Neural progenitor cell (in vitro differentiated cells): ENCODE data around the gene GLP2R. TPM values are rescaled to one million over a fixed set of nuclear protein-coding genes. Genes with fewer than 3 reads are reported as not detected.

ENCODE experiments used
- DNase-seq: peaks from one replicate; pipeline ENCODE4 v3.0.0-alpha.2; 2016; ENCODE audit warnings: low spot score
- H2AFZ ChIP-seq: fragments of 200-600 bp; sonication (generic); replicated peaks from 2 replicates; pipeline ENCODE4 v1.6.1; 2016; ENCODE audit warnings: antibody characterized with exemption
- H3F3A ChIP-seq: fragments of 200-600 bp; sonication (generic); 2 replicates; pipeline ENCODE4 v1.6.1; 2016; ENCODE audit warnings: antibody characterized with exemption, low read depth
- H3K27ac ChIP-seq: fragments of 200-600 bp; sonication (generic); 2 replicates; pipeline ENCODE4 v1.5.1; 2016; ENCODE audit warnings: mild to moderate bottlenecking
- H3K27me3 ChIP-seq: fragments of 200-600 bp; sonication (generic); 2 replicates; pipeline ENCODE4 v1.6.1; 2016; ENCODE audit warnings: mild to moderate bottlenecking, moderate library complexity
- H3K36me3 ChIP-seq: fragments of 200-600 bp; sonication (generic); 2 replicates; pipeline ENCODE4 v1.5.1; 2016
- H3K4me1 ChIP-seq: fragments of 200-600 bp; sonication (generic); 2 replicates; pipeline ENCODE4 v1.6.1; 2016; ENCODE audit warnings: mixed run types
- H3K4me2 ChIP-seq: fragments of 200-600 bp; sonication (generic); 2 replicates; pipeline ENCODE4 v1.6.1; 2016
- H3K4me3 ChIP-seq: fragments of 200-600 bp; sonication (generic); 2 replicates; pipeline ENCODE4 v1.5.1; 2016
- H3K79me2 ChIP-seq: fragments of 200-600 bp; sonication (generic); 2 replicates; pipeline ENCODE4 v1.6.1; 2016; ENCODE audit warnings: low read depth
- H3K9ac ChIP-seq: fragments of 200-600 bp; sonication (generic); 2 replicates; pipeline ENCODE4 v1.6.1; 2016
- H3K9me3 ChIP-seq: fragments of 200-600 bp; sonication (generic); 2 replicates; pipeline ENCODE4 v1.5.1; 2016; ENCODE audit warnings: low read depth
- H4K20me1 ChIP-seq: fragments of 200-600 bp; sonication (generic); 2 replicates; pipeline ENCODE4 v1.6.1; 2016; ENCODE audit warnings: low read depth
- H3K27ac Mint-ChIP-seq: 3 replicates; pipeline ENCODE4 v1.8.0; 2021; ENCODE audit warnings: mixed read lengths
- H3K27me3 Mint-ChIP-seq: 2 replicates; pipeline ENCODE4 v1.8.0; 2022; ENCODE audit warnings: low read depth, mild to moderate bottlenecking, inconsistent platforms, moderate library complexity, mixed read lengths; ENCODE audit not compliant: insufficient read depth
- H3K36me3 Mint-ChIP-seq: 3 replicates; pipeline ENCODE4 v1.8.0; 2021; ENCODE audit warnings: mixed read lengths
- H3K4me1 Mint-ChIP-seq: 3 replicates; pipeline ENCODE4 v1.8.0; 2021; ENCODE audit warnings: mixed read lengths
- H3K4me3 Mint-ChIP-seq: 3 replicates; pipeline ENCODE4 v1.8.0; 2021; ENCODE audit warnings: mild to moderate bottlenecking, moderate library complexity, mixed read lengths
- H3K9me3 Mint-ChIP-seq: 3 replicates; pipeline ENCODE4 v1.8.0; 2020; ENCODE audit warnings: mixed read lengths
- EZH2 ChIP-seq: fragments of 200-600 bp; sonication (generic); IDR thresholded peaks from 2 replicates; pipeline ENCODE4 v1.6.1; 2017; ENCODE audit warnings: antibody characterized with exemption, mild to moderate bottlenecking, moderate library complexity
- EZH2phosphoT487 ChIP-seq: fragments of 200-600 bp; sonication (generic); IDR thresholded peaks from 2 replicates; pipeline ENCODE4 v1.6.1; 2017; ENCODE audit warnings: antibody characterized with exemption
- total RNA-seq: library from RNA; depleted of rRNA; stranded (reverse); fragments of >200 nt; gene quantifications from 2 replicates; pipeline ENCODE4 v1.2.3, GENCODE V29; 2015; ENCODE audit warnings: low replicate concordance
- TF ChIP-seq, protein P1 (sequence below): fragments of 200-600 bp; sonication (generic); IDR thresholded peaks from 2 replicates; pipeline ENCODE4 v1.5.1; 2017; ENCODE audit warnings: antibody characterized with exemption, mild to moderate bottlenecking

The GLP2R gene
- total RNA-seq, 1 donor from 2014 or later, result not detected

- H3K4me1 ChIP-seq, result no peaks in the 10 kb centered on the region
- H3K4me2 ChIP-seq, result no peak overlapping the region
- H3K9ac ChIP-seq, result no peak overlapping the region
- TF ChIP-seq EZH2phosphoT487 (no peak), EZH2 (no peak)
- TF ChIP-seq, protein P1, sequence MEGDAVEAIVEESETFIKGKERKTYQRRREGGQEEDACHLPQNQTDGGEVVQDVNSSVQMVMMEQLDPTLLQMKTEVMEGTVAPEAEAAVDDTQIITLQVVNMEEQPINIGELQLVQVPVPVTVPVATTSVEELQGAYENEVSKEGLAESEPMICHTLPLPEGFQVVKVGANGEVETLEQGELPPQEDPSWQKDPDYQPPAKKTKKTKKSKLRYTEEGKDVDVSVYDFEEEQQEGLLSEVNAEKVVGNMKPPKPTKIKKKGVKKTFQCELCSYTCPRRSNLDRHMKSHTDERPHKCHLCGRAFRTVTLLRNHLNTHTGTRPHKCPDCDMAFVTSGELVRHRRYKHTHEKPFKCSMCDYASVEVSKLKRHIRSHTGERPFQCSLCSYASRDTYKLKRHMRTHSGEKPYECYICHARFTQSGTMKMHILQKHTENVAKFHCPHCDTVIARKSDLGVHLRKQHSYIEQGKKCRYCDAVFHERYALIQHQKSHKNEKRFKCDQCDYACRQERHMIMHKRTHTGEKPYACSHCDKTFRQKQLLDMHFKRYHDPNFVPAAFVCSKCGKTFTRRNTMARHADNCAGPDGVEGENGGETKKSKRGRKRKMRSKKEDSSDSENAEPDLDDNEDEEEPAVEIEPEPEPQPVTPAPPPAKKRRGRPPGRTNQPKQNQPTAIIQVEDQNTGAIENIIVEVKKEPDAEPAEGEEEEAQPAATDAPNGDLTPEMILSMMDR, result no peak
- no peak overlapping the region for H3K4me3 ChIP-seq
- H3K27ac Mint-ChIP-seq, result no peak overlapping the region
- no peaks in the 10 kb centered on the region for H3F3A ChIP-seq
- no peaks in the 10 kb centered on the region for H3K36me3 Mint-ChIP-seq
- H3K79me2 ChIP-seq, result no peaks in the 10 kb centered on the region
- peaks cover 8% of the 10 kb centered on the region for H3K9me3 Mint-ChIP-seq
- no peaks in the 10 kb centered on the region for H4K20me1 ChIP-seq
- H3K36me3 ChIP-seq, result no peaks in the 10 kb centered on the region
- H3K27me3 Mint-ChIP-seq, result peaks cover 4% of the 10 kb centered on the region
- H2AFZ ChIP-seq, result no peak overlapping the region
- H3K4me3 Mint-ChIP-seq, result no peak overlapping the region
- H3K9me3 ChIP-seq, result no peaks in the 10 kb centered on the region
- no peak overlapping the region for H3K27ac ChIP-seq
- DNase-seq, result no peak
- no peaks in the 10 kb centered on the region for H3K27me3 ChIP-seq
- no peaks in the 10 kb centered on the region for H3K4me1 Mint-ChIP-seq
Measured at GRCh38 chr17:9850151-9850550, 24.4 kb downstream of the GLP2R start.

- no peak overlapping the region for H3K4me3 ChIP-seq
- H3K4me3 Mint-ChIP-seq, result no peak overlapping the region
- no peak overlapping the region for H3K9ac ChIP-seq
- H3K9me3 Mint-ChIP-seq, result peaks cover 10% of the 10 kb centered on the region
- no peaks in the 10 kb centered on the region for H3F3A ChIP-seq
- H3K4me1 ChIP-seq, result no peaks in the 10 kb centered on the region
- no peak for DNase-seq
- no peak overlapping the region for H3K27ac Mint-ChIP-seq
- no peaks in the 10 kb centered on the region for H3K27me3 ChIP-seq
- no peaks in the 10 kb centered on the region for H3K36me3 Mint-ChIP-seq
- peaks cover 4% of the 10 kb centered on the region for H3K27me3 Mint-ChIP-seq
- no peaks in the 10 kb centered on the region for H3K9me3 ChIP-seq
- H3K4me2 ChIP-seq, result no peak overlapping the region
- no peaks in the 10 kb centered on the region for H4K20me1 ChIP-seq
- H3K79me2 ChIP-seq, result no peaks in the 10 kb centered on the region
- no peaks in the 10 kb centered on the region for H3K4me1 Mint-ChIP-seq
- TF ChIP-seq, protein P1, result no peak
- TF ChIP-seq EZH2phosphoT487 (no peak), EZH2 (no peak)
- no peak overlapping the region for H2AFZ ChIP-seq
- H3K36me3 ChIP-seq, result no peaks in the 10 kb centered on the region
- no peak overlapping the region for H3K27ac ChIP-seq
Measured at GRCh38 chr17:9854255-9854654, 28.5 kb downstream of the GLP2R start.

DNA sequence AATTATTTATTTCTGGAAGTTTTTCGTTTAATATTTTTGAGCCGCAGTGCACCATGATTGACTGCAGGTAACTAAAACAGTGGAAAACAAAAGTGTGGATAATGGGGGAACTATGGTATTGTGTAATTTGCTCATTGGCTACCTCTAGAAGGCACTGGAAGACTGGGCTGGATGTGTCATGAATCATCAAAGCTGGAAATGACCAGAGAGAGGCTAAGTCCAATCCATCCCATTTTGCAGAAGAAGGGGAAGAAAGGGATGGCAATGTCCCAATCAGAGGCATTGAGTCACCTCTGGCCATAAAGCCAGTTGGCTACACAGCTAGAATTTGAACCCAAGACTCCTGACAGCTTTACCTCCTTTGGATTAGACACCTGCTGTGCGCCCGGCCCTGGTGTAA, 29.3 kb downstream of the GLP2R start:
- no peak overlapping the region for H3K4me2 ChIP-seq
- H3K27me3 ChIP-seq, result no peaks in the 10 kb centered on the region
- H4K20me1 ChIP-seq, result no peaks in the 10 kb centered on the region
- H3K36me3 Mint-ChIP-seq, result no peaks in the 10 kb centered on the region
- H3K4me1 ChIP-seq, result no peaks in the 10 kb centered on the region
- H3K9me3 ChIP-seq, result no peaks in the 10 kb centered on the region
- H3K4me1 Mint-ChIP-seq, result no peaks in the 10 kb centered on the region
- H3K4me3 ChIP-seq, result no peak overlapping the region
- H3K36me3 ChIP-seq, result no peaks in the 10 kb centered on the region
- no peaks in the 10 kb centered on the region for H3F3A ChIP-seq
- no peak overlapping the region for H3K27ac ChIP-seq
- no peak overlapping the region for H2AFZ ChIP-seq
- H3K27ac Mint-ChIP-seq, result no peak overlapping the region
- no peak for DNase-seq
- H3K4me3 Mint-ChIP-seq, result no peak overlapping the region
- no peak for TF ChIP-seq EZH2phosphoT487
- TF ChIP-seq, protein P1, result no peak
- TF ChIP-seq EZH2, result no peak
- peaks cover 10% of the 10 kb centered on the region for H3K9me3 Mint-ChIP-seq
- H3K27me3 Mint-ChIP-seq, result peaks cover 4% of the 10 kb centered on the region
- H3K79me2 ChIP-seq, result no peaks in the 10 kb centered on the region
- H3K9ac ChIP-seq, result no peak overlapping the region

DNA sequence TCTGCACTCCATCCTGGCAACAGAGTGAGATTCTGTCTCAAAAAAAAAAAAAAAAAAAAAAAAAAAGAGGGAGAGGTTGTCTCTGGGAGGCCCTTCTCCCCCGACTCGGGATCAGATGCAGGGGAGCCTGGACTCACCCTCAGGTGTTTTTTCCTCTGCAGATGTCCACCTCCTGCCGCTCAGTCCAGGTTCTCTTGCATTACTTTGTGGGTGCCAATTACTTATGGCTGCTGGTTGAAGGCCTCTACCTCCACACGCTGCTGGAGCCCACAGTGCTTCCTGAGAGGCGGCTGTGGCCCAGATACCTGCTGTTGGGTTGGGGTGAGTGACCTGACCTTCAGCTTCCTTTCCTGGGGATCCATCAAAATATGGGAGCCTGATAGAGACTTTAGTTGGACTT, 34.1 kb downstream of the GLP2R start:
- no peak overlapping the region for H3K4me3 ChIP-seq
- H3K36me3 Mint-ChIP-seq, result no peaks in the 10 kb centered on the region
- DNase-seq, result no peak

More for the DNA sequence above, 34.1 kb downstream of the GLP2R start:
- H3K79me2 ChIP-seq, result no peaks in the 10 kb centered on the region
- H2AFZ ChIP-seq, result no peak overlapping the region
- peaks cover 8% of the 10 kb centered on the region for H3K9me3 Mint-ChIP-seq
- no peaks in the 10 kb centered on the region for H3F3A ChIP-seq
- TF ChIP-seq EZH2phosphoT487 (no peak), EZH2 (no peak)
- TF ChIP-seq, protein P1, result no peak
- H3K4me1 Mint-ChIP-seq, result no peaks in the 10 kb centered on the region
- H3K27me3 Mint-ChIP-seq, result no peaks in the 10 kb centered on the region
- no peak overlapping the region for H3K4me2 ChIP-seq
- H3K9ac ChIP-seq, result no peak overlapping the region
- H3K27ac ChIP-seq, result no peak overlapping the region
- no peak overlapping the region for H3K27ac Mint-ChIP-seq
- no peaks in the 10 kb centered on the region for H4K20me1 ChIP-seq
- H3K27me3 ChIP-seq, result no peaks in the 10 kb centered on the region
- no peaks in the 10 kb centered on the region for H3K36me3 ChIP-seq
- H3K9me3 ChIP-seq, result no peaks in the 10 kb centered on the region
- H3K4me1 ChIP-seq, result no peaks in the 10 kb centered on the region
- no peak overlapping the region for H3K4me3 Mint-ChIP-seq
